Measurements from ENCODE around the gene TMEM221. TPM values are rescaled to one million over a fixed set of nuclear protein-coding genes. Genes with fewer than 3 reads are reported as not detected.
A peak's percentile ranks its signal among the peaks of the same experiment; 100 is the strongest.

TMEM221 gene
- total and polyA plus RNA-seq, 2 experiments from 2014 or later: 0.22 to 0.30 TPM

- no peaks in the 10 kb centered on the region for H3K9me3 ChIP-seq (ENCODE audit: low read depth)
- no peak overlapping the region for H3K4me2 ChIP-seq (ENCODE audit: unreplicated experiment)
- no peaks in the 10 kb centered on the region for H3K79me2 ChIP-seq (ENCODE audit: insufficient read depth)
- no peaks in the 10 kb centered on the region for H3K9me2 ChIP-seq (ENCODE audit: insufficient read depth)
- H2AFZ ChIP-seq: no peak overlapping the region
- in situ Hi-C loops (cut with MboI): no loop called here
- no peak overlapping the region for H3K4me3 ChIP-seq
- no peaks in the 10 kb centered on the region; the same call in 1 of the 2 replicates for H3K4me1 ChIP-seq (ENCODE audit: insufficient read depth)
- TF ChIP-seq EZH2phosphoT487 (IDR thresholded peaks at IDR 0.05; ENCODE audit: insufficient read depth, low read depth) (no peak), EZH2 (IDR thresholded peaks at IDR 0.05; ENCODE audit: insufficient read depth, poor library complexity, severe bottlenecking) (no peak)
- H3K36me3 ChIP-seq (ENCODE audit: low read depth): no peaks in the 10 kb centered on the region
- H3K27ac ChIP-seq: no peak overlapping the region
- no peaks in the 10 kb centered on the region for H3F3A ChIP-seq (ENCODE audit: insufficient read depth)
- no peaks in the 10 kb centered on the region for H3K27me3 ChIP-seq (replicated peaks; ENCODE audit: insufficient read depth)
- H3K9ac ChIP-seq: no peak overlapping the region
- no peak for DNase-seq
- WGBS, 2 experiments (ENCODE audit: low coverage in 1 of 2, low lambda C conversion rate in 2 of 2, missing lambda C conversion rate in 2 of 2): 84 to 88% methylated on average over 7 of the region's 7 CpGs
- no peaks in the 10 kb centered on the region for H4K20me1 ChIP-seq (ENCODE audit: insufficient read depth)
These were observed 17.1 kb downstream of the TMEM221 start for GRCh38 chr19:17431417-17431816.

- Histone ChIP-seq H3K36me3 (ENCODE audit: low read depth) (no peaks in the 10 kb centered on the region), H3K4me2 (ENCODE audit: unreplicated experiment) (no peak overlapping the region), H3K27ac (no peak overlapping the region), H3K4me1 (ENCODE audit: insufficient read depth) (no peaks in the 10 kb centered on the region; the same call in 1 of the 2 replicates), H3K9me2 (ENCODE audit: insufficient read depth) (no peaks in the 10 kb centered on the region), H2AFZ (no peak overlapping the region), H3K27me3 (replicated peaks; ENCODE audit: insufficient read depth) (no peaks in the 10 kb centered on the region), H3K4me3 (no peak overlapping the region), H3F3A (ENCODE audit: insufficient read depth) (no peaks in the 10 kb centered on the region), H3K9me3 (ENCODE audit: low read depth) (no peaks in the 10 kb centered on the region), H3K79me2 (ENCODE audit: insufficient read depth) (no peaks in the 10 kb centered on the region), H4K20me1 (ENCODE audit: insufficient read depth) (no peaks in the 10 kb centered on the region), H3K9ac (no peak overlapping the region)
- TF ChIP-seq EZH2phosphoT487 (IDR thresholded peaks at IDR 0.05; ENCODE audit: insufficient read depth, low read depth) (no peak), EZH2 (IDR thresholded peaks at IDR 0.05; ENCODE audit: insufficient read depth, poor library complexity, severe bottlenecking) (no peak)
- WGBS, 2 experiments (ENCODE audit: low coverage in 1 of 2, low lambda C conversion rate in 2 of 2, missing lambda C conversion rate in 2 of 2): 17 to 20% methylated on average over 17 of the region's 17 CpGs
- DNase-seq: no peak
- in situ Hi-C loops (cut with MboI): no loop called here
These were observed 18.8 kb downstream of the TMEM221 start for GRCh38 chr19:17429641-17430113.

- in situ Hi-C loops (cut with MboI): no loop called here
These were observed 23.6 kb downstream of the TMEM221 start for GRCh38 chr19:17424743-17425365.

GRCh38 chr19:17423429-17424208 lies 24.8 kb downstream of the TMEM221 start:
- H3F3A ChIP-seq (ENCODE audit: insufficient read depth): 0 out of 2 replicates have a peak, but pooled peaks cover 8% of the 10 kb centered on the region
- DNase-seq: no peak
- TF ChIP-seq EZH2phosphoT487 (IDR thresholded peaks at IDR 0.05; ENCODE audit: insufficient read depth, low read depth) (no peak), EZH2 (IDR thresholded peaks at IDR 0.05; ENCODE audit: insufficient read depth, poor library complexity, severe bottlenecking) (no peak)
- H3K9ac ChIP-seq: no peak overlapping the region
- H3K4me2 ChIP-seq (ENCODE audit: unreplicated experiment): no peak overlapping the region
- H2AFZ ChIP-seq: no peak overlapping the region
- H3K4me1 ChIP-seq (ENCODE audit: insufficient read depth): no peaks in the 10 kb centered on the region; the same call in 1 of the 2 replicates
- H3K9me3 ChIP-seq (ENCODE audit: low read depth): no peaks in the 10 kb centered on the region
- no peak overlapping the region for H3K4me3 ChIP-seq
- H3K9me2 ChIP-seq (ENCODE audit: insufficient read depth): no peaks in the 10 kb centered on the region
- H4K20me1 ChIP-seq (ENCODE audit: insufficient read depth): no peaks in the 10 kb centered on the region
- 93 to 97% methylated on average over 20 of the region's 20 CpGs for WGBS, 2 experiments (ENCODE audit: low coverage in 1 of 2, low lambda C conversion rate in 2 of 2, missing lambda C conversion rate in 2 of 2)
- H3K36me3 ChIP-seq (ENCODE audit: low read depth): no peaks in the 10 kb centered on the region
- no peak overlapping the region for H3K27ac ChIP-seq
- H3K27me3 ChIP-seq (replicated peaks; ENCODE audit: insufficient read depth): no peaks in the 10 kb centered on the region
- no peaks in the 10 kb centered on the region for H3K79me2 ChIP-seq (ENCODE audit: insufficient read depth)
- in situ Hi-C loops (cut with MboI): no loop called here

More at GRCh38 chr19:17424743-17425365, 23.6 kb downstream of the TMEM221 start:
- Histone ChIP-seq H3K27ac (no peak overlapping the region), H2AFZ (no peak overlapping the region), H3K4me2 (ENCODE audit: unreplicated experiment) (no peak overlapping the region), H3K27me3 (replicated peaks; ENCODE audit: insufficient read depth) (no peaks in the 10 kb centered on the region), H3K9me3 (ENCODE audit: low read depth) (no peaks in the 10 kb centered on the region), H3K4me1 (ENCODE audit: insufficient read depth) (no peaks in the 10 kb centered on the region; the same call in 1 of the 2 replicates), H3K9me2 (ENCODE audit: insufficient read depth) (no peaks in the 10 kb centered on the region), H3K36me3 (ENCODE audit: low read depth) (no peaks in the 10 kb centered on the region), H4K20me1 (ENCODE audit: insufficient read depth) (no peaks in the 10 kb centered on the region), H3K4me3 (no peak overlapping the region), H3K9ac (no peak overlapping the region), H3F3A (ENCODE audit: insufficient read depth) (no peaks in the 10 kb centered on the region), H3K79me2 (ENCODE audit: insufficient read depth) (no peaks in the 10 kb centered on the region)
- 43 to 51% methylated on average over 21 to 27 of the region's 27 CpGs for WGBS, 2 experiments (ENCODE audit: low coverage in 1 of 2, low lambda C conversion rate in 2 of 2, missing lambda C conversion rate in 2 of 2)
- TF ChIP-seq EZH2phosphoT487 (IDR thresholded peaks at IDR 0.05; ENCODE audit: insufficient read depth, low read depth) (no peak), EZH2 (IDR thresholded peaks at IDR 0.05; ENCODE audit: insufficient read depth, poor library complexity, severe bottlenecking) (no peak)
- peak; percentile 24 for DNase-seq

All from GM23248 (cell line).